ENCODE data around the gene FOXJ2.

DNA sequence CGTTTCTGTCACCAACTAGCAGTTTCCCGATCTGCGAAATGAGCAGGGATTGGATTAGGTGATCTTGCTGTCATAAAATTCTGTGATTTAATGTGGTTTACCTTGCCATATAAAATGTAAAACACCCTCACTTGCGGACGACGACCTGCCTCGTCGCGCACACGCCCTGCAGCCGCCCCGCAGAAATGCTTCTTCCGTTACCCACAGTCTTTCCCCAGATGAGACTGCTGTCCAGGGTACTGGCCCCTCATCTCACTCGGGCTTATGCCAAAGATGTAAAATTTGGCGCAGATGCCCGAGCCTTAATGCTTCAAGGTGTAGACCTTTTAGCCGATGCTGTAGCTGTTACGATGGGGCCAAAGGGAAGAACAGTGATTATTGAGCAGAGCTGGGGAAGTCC, 17.7 kb upstream of the FOXJ2 start:
- TF ChIP-seq POLR2A (IDR thresholded peaks at IDR 0.05; ENCODE audit: low read depth) (no peak), CTCF (IDR thresholded peaks at IDR 0.05) (no peak), POLR2AphosphoS5 (IDR thresholded peaks at IDR 0.05) (no peak)

All from esophagus muscularis mucosa (tissue), 3 donors.